Measurements from ENCODE around the gene OR2H1.
"Not testable (repeated sequence)": the region's sequence is repeated elsewhere in the genome, so short reads cannot be mapped to it uniquely, and the experiment has no call there.

The OR2H1 gene

DNA sequence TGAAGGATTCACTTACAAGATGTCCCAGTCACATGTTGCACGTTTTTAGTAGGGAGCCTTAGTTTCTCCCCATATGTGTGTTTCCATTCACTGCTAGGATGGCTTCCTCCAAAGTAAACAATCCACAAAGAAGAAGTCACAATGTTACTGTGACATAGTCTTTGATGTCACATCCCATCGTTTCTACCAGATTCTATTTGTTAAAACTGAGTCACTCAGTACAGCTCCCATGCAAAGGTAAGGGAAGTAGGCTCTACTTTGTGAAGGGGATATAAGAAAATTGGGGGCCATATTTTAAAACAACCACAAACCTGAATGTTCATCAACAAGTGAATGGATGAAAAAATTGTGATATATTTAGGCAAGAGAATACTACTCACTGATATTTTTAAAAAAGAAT, at the start of gene OR2H1, which contains the start of gene OR11A1:
OR2H1 (plus strand) TSS at position 185 of the 400 bp plus-strand sequence. CDS start 4,615 bp downstream, outside the sequence.
OR11A1 (minus strand) TSS at position 101 of the 400 bp plus-strand sequence. CDS start 29,430 bp downstream, outside the sequence.
- no peak for DNase-seq (ENCODE audit: low spot score)

DNA sequence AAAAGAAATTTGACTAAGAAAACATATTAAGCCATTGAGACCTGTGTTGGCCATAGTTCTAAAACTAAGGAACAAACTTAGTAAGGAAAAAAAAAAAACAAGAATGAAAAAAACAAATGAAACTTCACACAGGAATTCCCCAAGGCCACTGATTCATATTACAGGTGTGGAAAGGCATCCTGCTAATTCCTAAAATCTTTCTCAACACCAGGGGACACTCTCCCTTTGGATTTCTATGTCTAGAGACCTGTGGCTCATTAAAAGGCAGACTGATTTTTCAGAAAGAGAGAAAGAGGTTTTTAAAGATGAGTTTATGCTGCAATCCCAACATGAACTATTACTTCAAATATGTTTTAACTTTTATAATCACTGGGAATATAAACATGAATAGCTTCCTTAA, 42.4 kb upstream of the OR2H1 start, which contains the start of gene OR12D1:
OR12D1 (plus strand) TSS at position 341 of the 400 bp plus-strand sequence.
- no peak for DNase-seq (ENCODE audit: low spot score)

GRCh38 chr6:29419516-29419915, 37.4 kb upstream of the OR2H1 start:
- no peak for DNase-seq (ENCODE audit: low spot score)

DNA sequence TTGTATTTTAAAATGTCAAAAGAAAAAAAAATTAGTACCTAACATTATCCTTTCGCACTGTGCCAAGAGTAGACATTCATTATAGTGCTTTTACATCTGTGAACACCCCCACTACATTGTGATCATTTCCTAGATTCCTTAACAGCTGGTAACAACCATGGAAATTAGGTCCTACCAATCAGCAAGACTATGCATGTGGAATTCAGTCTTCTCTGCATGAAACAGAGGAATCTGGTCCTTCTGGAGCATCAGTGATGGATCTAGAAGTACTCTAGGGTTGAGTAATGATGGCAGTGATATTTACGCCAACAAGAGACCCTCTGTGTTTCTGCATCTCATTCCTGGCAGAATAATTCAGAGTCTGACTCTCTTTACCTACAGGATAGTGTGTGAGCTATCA, 32.8 kb upstream of the OR2H1 start:
- no peak for DNase-seq (ENCODE audit: low spot score)

- DNase-seq (ENCODE audit: low spot score): no peak
Observed at GRCh38 chr6:29424575-29424974, 32.4 kb upstream of the OR2H1 start.

GRCh38 chr6:29425075-29425474, 31.9 kb upstream of the OR2H1 start:
- no peak for DNase-seq (ENCODE audit: low spot score)

DNA sequence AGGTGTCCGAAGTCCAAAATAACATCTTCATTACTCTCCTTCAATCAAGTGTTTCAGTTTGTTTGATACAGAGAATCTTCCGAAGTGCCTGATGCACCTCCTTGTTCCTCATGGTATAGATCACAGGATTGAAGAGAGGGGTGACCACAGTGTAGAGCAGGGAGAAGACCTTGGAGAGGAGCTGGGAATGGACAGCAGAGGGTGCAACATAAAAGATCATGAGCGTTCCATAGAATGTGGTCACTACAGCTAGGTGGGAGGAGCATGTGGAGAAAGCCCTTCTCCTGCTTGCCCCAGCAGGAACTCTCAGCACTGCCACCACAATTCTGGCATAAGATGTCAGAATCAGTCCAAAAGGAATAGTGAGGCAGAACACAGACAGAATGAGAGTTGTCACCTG, 30.3 kb upstream of the OR2H1 start:
- DNase-seq (ENCODE audit: low spot score): no peak

- not testable (repeated sequence) for DNase-seq (ENCODE audit: low spot score)
Observed at GRCh38 chr6:29436730-29437129, 20.2 kb upstream of the OR2H1 start.

GRCh38 chr6:29439006-29439405, 17.9 kb upstream of the OR2H1 start, which contains the start of gene OR10C1:
Gene OR10C1 (plus strand): TSS chr6:29439306. CDS start chr6:29440016, 710 bp downstream.
- no peak for DNase-seq (ENCODE audit: low spot score)

- DNase-seq (ENCODE audit: low spot score): no peak
Observed at GRCh38 chr6:29442719-29443118, 14.2 kb upstream of the OR2H1 start.

DNA sequence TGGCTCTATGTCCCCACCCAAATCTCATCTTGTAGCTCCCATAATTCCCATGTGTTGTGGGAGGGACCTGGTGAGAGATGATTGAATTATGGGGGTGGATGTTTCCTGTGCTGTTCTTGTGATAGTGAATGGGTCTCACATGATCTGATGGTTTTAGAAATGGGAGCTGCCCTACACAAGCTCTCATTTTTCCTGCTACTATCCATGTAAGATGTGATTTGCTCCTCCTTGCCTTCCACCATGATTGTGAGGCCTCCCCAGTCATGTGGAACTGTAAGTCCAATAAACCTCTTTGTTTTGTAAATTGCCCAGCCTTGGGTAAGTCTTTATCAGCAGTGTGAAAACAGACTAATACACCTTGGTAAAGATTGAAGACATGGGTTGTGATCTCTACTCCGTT, 12.9 kb upstream of the OR2H1 start:
- DNase-seq (ENCODE audit: low spot score): not testable (repeated sequence)

GRCh38 chr6:29447670-29448069, 9.3 kb upstream of the OR2H1 start:
- no peak for DNase-seq (ENCODE audit: low spot score)

GRCh38 chr6:29451471-29452193, 5.3 kb upstream of the OR2H1 start:
- DNase-seq (ENCODE audit: low spot score): no peak

DNA sequence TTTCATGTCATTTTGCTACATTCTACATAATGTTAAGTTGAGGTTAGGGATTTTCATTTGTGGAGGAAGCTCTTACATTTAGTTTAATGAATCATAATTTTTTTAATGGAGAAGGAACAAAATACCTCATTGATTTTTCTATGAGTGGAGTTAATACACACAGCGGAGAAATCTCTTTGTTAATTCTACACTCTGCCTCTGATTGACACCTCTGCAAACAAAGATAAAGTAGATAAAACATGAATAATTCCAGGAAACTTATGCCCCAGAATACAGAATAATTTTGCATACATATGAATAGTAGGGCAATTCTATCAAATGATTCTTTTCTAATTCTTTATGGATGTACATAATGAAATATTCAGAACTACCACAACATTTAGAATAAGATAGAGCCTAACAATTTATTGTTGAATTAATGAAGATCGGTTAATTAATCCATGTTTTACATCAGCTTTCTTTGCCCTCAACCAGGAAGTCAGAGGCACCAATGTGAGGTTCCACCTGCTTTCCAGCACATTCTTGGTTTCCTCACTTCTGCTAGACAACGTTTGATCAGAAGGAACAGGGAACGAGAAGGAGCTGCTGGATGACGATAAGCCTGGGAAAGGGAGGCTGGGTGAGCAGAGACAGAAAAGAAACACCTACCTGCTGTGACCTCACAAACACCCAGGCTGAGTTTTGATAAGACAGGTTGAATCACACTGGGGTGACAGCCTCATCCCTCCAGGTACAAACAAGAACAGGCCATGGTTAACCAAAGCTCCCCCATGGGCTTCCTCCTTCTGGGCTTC, 4.3 kb downstream of the OR2H1 start:
- no peak for DNase-seq (ENCODE audit: low spot score)

DNA sequence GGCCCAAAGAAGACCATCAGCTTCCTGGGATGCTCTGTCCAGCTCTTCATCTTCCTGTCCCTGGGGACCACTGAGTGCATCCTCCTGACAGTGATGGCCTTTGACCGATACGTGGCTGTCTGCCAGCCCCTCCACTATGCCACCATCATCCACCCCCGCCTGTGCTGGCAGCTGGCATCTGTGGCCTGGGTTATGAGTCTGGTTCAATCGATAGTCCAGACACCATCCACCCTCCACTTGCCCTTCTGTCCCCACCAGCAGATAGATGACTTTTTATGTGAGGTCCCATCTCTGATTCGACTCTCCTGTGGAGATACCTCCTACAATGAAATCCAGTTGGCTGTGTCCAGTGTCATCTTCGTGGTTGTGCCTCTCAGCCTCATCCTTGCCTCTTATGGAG, 5.1 kb downstream of the OR2H1 start:
- no peak for DNase-seq (ENCODE audit: low spot score)

DNA sequence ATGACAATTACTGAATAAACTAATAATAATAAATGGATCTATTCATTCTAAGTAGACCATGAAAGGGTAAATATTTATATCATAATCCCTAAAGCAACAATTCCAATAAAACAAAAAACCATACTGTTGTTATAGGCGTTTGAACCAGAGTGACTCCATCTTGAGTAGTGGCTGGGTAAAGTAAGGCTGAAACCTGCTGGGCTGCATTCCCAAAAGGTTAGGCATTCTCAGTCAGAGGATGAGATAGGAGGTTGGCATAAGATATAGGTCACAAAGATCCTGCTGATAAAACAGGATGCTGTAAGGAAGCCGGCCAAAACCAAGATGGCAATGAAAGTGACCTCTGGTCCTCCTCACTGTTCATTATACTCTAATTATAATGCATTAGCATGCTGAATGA, 8.3 kb downstream of the OR2H1 start:
- DNase-seq (ENCODE audit: low spot score): no peak

DNA sequence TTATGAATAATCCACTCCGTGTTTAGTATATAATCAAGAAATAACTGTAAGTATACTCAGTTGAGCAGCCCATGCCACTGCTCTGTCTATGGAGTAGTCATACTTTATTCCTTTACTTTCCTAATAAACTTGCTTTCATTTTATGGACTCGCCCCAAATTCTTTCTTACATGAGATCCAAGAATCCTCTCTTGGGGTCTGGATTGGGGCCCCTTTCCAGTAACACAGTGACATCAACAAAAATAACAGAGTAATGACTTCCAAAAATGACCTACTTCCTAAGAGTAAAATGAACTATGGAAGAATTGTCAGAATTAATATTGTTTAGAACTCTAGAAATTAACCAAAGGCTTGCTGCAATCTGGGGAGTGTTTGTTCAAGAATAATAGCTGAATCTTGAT, 8.8 kb downstream of the OR2H1 start:
- DNase-seq (ENCODE audit: low spot score): no peak

DNA sequence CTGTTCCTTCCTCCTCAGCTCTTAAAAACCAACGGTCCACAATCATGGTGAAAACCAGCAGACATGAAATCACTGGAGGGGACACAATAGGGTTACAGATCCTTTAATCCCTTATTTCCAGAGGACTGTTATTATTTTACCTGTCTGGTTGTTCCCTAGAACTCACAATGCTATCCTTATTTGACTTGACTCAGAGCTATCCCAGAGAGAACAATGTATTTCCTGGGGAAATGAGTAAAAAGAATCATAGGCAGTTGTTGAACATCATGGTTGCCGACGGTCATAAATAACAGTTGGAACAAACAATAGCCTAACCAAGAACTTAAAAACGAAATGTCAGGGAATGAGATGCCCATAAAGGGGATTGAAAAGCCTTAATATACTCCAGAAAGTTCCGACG, 9.3 kb downstream of the OR2H1 start:
- no peak for DNase-seq (ENCODE audit: low spot score)

GRCh38 chr6:29474996-29475395, 18.0 kb downstream of the OR2H1 start:
- no peak for DNase-seq (ENCODE audit: low spot score)

DNA sequence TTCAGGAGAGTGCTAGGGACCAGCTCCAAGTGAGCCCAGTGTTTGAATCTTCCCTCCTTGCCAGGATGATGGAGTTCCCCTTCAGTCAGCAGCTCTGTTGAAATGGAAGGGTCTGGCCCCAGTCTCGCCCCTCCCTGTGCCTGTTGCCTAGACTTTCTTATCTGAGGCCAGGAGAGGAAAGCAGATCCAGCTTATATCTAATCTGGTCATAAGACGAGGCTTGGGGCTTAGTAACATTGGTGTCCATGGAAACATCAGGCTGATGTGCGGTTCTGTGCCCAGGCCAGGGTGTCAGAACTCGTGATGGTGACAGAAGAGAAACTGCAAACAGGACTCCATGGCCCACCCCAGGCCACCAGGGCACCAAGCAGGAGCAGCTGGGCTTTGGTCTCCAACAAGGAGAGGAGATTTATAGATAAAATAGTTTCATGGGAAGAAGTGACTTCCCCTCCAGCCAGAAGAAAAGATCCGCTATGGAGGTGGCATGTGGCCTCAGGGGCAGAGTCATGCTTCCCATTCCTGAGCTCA, 21.0 kb downstream of the OR2H1 start:
- no peak for DNase-seq (ENCODE audit: low spot score)

- DNase-seq (ENCODE audit: low spot score): no peak
Observed at GRCh38 chr6:29478740-29479139, 21.8 kb downstream of the OR2H1 start.

DNA sequence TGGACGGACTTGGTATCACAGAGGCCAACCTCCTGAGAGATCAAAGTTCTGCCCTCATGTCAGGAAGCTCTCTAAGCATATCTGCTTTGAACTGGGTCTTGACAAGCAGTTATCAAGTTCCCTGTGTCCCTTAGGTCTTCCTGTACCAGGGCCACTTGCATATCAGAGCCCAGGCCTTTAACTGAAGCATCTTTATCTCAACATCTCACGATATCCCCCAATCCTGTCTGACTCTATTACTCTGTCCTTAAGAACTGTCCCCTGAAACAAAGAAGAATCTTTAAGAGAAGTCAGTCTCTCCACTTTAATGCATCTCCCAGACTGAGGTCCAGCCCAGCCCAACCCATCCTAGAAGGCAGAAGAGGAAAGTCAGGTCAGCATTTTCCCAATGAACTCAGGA, 22.6 kb downstream of the OR2H1 start:
- DNase-seq (ENCODE audit: low spot score): no peak

DNA sequence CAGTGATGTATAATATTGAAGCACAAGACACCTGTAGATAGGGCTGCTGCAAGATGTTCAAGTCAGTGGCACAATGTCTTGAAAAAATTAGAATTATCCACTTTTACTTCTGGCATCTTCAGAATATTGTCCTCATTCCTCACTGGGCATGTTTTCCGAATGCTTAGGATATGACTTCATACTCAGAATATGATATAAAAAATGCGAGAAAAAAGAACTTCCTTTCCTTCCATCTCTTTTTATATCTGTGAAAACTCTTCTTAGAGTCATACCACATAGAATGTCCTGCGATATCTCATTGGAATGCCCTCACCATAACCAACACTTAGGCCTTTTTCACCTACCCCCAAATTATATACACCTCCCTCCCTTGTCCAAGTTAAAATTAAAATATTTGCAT, 26.2 kb downstream of the OR2H1 start:
- DNase-seq (ENCODE audit: low spot score): no peak

All from globus pallidus (tissue), 1 donor.